ENCODE data around the gene MAP3K9.
A peak's percentile ranks its signal among the peaks of the same experiment; 100 is the strongest.
"Not testable (repeated sequence)": the region's sequence is repeated elsewhere in the genome, so short reads cannot be mapped to it uniquely, and the experiment has no call there.

The MAP3K9 gene

DNA sequence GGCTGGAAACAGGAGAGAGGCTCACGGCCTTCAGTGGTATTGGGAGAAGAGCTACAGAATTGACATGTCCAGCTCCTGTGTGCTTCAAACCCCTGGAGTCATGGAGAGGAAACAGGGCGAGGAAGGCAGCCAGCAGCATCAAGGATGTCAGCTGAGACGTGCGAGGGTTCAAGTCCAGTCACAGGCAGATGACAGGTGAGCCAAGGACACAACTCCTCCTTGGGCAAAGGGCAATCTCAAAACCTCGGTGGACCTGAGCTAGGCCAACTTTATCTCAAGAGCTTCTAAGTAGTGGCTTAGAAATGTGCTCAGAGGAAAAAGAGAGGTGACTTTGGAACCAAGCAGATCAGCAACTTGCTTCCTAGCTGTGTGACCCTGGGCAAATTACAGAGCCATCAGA lies 86.0 kb downstream of the MAP3K9 start:
- no peak for DNase-seq (ENCODE audit: low read depth)

DNA sequence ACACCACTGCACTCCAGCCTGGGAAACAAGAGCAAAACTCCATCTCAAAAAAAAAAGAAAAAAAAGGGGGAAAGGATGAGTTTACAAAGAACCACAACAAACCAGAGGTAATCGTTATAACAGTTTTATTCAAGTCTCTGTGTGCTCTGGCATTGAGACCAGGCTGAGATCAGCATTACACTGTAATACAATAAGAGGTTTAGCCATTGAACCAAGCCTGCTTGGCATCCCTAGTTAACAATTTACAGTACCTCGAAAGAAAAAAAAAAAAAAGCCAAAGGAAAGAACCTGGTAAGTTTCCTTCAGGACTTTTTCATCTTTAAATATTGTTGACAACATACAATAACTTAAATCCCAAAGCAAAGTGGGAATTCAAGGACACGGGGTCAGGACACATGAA lies 86.9 kb downstream of the MAP3K9 start:
- no peak for DNase-seq (ENCODE audit: low read depth)

DNA sequence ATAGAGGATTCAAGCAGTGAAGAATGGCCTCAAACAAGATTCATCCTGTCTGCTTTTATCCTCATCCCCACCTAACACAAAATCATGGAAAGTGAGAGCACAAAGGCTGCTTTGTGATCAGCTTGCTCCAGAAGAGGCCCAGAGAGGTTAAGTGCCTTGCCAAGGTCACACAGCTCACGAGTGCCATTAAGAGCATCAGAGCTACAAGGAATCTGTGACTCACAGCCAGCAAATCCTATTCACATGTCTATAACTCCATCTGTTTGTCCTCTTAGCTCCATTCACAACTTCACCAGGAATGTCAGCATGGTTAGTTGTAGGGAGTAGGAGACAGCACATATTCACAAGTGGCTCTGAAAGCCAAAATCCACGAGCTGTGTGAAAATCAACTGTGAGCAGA lies 87.8 kb downstream of the MAP3K9 start:
- no peak for DNase-seq (ENCODE audit: low read depth)

- DNase-seq (ENCODE audit: low read depth), result no peak
Measured at GRCh38 chr14:70718383-70719118, 90.8 kb downstream of the MAP3K9 start.

DNA sequence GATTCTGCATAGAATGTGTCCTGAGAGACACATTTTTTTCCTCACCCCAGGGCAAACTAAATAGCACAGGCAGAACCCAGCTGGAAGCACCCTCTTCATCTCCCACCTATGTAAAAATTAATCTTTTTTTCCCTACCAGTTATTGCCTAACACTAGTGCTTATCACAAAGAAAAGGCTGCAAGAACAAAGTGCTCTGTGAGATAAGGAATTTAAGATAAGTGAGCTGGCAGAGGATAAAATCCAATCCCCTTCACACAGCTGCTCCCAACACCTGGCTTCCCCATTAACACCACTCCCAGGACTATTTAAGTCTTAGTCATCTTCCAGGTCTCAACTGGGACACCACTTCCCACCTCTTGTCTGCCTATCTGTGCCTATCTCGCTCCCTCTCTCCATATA lies 92.4 kb downstream of the MAP3K9 start:
- no peak for DNase-seq (ENCODE audit: low read depth)

- no peak for DNase-seq (ENCODE audit: low read depth)
Measured at GRCh38 chr14:70716483-70716882, 92.8 kb downstream of the MAP3K9 start.

- DNase-seq (ENCODE audit: low read depth), result peak; percentile 5
Measured at GRCh38 chr14:70714055-70714550, 95.2 kb downstream of the MAP3K9 start.

GRCh38 chr14:70713511-70713916 lies 95.8 kb downstream of the MAP3K9 start:
- no peak for DNase-seq (ENCODE audit: low read depth)

DNA sequence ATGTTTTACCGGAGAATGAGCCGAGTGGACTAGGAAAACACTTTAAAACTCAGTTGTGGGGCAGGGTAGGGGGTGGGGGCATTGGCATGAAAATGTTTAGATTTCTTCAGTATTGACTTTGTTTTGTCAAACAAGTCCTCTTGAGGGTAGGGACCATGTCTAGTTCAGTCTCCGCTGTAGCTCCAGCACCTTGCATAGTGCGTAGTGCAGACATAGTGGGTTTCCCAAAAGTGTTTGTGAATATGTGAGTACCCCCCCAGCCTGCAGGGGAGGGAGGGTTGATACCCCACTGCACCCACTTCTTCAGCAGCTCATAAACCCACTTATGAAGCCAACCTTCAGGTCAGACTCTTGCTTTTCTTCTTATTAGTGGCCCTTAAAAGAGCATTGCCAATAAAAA lies 96.2 kb downstream of the MAP3K9 start:
- no peak for DNase-seq (ENCODE audit: low read depth)

GRCh38 chr14:70711451-70711850 lies 97.9 kb downstream of the MAP3K9 start:
- DNase-seq (ENCODE audit: low read depth), result no peak

- DNase-seq (ENCODE audit: low read depth), result no peak
Measured at GRCh38 chr14:70709726-70710382, 99.5 kb downstream of the MAP3K9 start.

DNA sequence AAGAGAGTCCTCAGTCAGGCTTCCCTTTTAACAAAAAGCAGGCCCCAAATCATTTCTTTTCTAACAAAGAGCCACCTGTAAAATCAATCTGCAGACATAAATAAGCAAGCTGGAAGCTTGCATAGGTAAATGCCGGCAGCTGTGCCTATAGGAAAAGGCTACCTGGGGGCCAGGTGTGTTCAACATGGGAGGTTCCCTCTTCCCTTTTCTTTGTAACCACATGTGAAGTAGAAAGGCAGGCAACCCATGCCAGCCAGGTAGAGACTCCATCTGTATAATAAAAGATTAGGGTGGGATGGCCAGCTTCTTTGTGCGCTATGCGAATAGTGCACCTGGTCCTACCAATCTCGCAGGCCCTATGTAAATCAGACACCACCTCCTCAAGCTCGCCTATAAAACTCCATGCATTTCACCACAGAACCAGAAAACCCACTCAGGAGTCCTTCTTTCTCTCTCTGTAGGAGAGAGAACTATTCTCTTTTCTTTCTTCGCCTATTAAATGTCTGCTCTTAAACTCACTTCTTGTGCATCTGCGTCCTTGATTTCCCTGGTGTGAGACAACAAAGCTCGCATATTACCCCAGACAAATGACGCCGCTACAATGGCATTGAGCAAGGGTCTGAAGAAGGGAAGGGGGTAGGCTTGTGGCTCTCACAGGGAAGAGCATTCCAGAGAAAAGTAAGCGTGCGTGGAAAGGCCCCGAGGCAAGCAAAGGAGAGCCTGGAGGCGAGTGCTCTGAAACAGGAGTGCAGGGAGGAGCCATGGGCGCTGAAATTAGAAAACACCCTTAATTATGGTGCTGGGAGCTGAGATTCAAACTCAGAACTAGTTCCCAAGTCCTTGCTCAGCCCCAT lies 100.4 kb downstream of the MAP3K9 start:
- DNase-seq (ENCODE audit: low read depth), result no peak

DNA sequence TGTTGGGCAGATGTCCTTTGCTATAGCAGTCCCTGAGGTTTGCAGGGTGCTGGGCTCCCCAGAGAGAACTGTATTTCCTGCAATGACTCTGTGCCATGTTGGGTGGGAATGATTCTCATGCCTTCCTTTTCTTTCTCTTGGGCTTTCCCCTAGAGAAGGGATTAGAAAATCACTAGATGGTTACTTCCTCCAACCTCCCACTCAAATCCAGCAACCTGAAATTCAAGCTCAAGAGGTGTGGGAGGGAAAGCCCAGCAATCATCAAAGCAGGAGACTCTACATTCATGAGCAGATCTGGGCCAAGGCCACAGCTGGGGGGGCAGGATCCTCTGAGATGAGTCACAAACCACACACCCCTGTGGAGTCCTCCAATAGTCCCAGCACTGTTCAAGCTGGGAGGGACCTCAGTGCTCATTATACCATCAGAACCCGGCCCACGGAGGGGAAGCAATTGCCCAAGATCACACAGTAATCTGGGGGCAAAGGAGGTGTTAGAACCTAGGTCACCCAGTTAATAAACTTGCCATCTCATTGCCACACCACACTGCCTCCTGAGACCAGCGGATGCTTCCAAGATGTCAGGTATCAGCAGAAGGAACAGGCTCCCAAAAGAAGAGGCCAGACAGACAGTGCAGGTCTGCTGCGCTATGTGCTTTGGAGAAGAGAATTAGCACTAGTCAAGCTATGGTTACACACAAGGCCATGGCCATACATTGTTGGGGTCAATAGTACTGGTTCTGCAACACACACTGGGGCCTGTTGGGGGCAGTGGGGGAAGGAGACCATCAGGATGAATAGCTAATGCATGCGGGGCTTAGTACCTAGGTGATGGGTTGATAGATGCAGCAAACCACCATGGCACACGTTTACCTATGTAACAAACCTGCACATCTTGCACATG lies 101.9 kb downstream of the MAP3K9 start:
- no peak for DNase-seq (ENCODE audit: low read depth)

- no peak for DNase-seq (ENCODE audit: low read depth)
Measured at GRCh38 chr14:70706177-70706576, 103.1 kb downstream of the MAP3K9 start.

GRCh38 chr14:70704960-70705359 lies 104.4 kb downstream of the MAP3K9 start:
- no peak for DNase-seq (ENCODE audit: low read depth)

DNA sequence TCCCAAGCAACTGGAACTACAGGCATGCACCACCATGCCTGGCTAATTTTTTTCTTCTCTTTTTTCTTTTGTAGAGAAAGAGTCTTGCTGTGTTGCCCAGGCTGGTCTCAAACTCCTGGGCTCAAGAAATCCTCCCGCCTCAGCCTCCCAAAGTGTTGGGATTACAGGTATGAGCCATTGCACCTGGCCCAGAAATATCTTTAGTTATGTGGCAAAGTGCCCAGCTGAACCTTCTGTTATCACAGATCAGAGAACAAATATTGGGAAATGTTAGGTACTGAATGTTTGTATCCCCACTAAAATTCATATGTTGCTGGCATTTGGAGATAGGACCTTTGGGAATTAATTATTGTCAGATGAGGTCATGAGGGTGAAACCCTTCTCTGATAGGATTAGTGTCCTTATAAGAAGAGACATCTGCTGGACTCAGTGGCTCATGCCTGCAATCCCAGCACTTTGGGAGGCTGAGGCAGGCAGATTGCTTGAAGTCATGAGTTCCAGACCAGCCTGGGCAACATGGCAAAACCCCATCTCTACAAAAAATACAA lies 105.6 kb downstream of the MAP3K9 start:
- DNase-seq (ENCODE audit: low read depth), result not testable (repeated sequence)

GRCh38 chr14:70702161-70702560 lies 107.2 kb downstream of the MAP3K9 start:
- no peak for DNase-seq (ENCODE audit: low read depth)

DNA sequence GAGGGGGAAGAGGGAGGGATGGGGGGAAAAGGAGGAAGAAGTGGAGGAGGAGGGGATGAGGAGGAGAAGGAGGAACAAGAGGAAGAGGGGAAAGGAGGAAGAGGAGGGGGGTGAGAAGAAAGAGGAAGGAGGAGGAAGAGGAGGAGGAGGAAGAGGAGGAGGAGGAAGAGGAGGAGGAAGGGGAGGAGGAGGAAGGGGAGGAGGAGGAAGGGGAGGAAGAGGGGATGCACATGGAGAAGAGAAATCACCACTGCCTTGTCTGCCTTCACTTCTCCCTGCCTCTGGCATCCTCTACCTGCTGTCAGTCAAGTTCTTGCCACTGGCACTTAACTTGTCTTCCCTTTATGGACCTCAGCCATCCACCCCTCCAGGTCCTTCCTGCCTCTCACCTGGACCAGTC lies 107.7 kb downstream of the MAP3K9 start:
- no peak for DNase-seq (ENCODE audit: low read depth)

DNA sequence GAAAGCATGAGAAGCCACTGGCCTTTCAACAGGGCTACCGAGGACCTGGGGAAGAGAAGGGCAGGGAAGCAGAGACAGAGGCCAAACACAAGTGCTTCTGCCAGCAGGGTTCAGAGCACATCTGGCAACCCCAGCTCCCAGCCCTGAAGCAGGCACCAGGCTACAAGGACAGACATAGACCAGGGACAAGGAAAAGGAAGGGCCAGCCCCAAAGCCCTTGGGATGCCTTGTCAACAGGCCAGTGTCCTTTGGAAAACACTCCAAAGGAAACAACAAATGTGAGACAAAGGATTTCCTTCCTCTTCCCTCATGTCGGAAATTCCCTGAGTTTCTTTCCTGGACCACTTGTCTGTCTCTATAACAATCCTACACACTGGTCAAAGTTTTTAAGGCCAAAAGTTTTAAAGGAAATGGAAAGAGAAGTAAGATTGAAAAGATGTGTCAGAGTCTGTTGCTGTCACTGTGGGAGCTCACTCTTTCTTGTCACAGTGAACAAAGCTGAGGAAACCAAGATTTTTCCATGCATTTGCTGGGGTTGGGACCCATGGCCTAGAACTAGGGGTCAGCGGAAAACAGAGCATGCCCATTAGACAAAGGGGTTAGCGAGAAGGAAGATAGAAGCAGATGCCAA lies 108.2 kb downstream of the MAP3K9 start:
- no peak for DNase-seq (ENCODE audit: low read depth)

DNA sequence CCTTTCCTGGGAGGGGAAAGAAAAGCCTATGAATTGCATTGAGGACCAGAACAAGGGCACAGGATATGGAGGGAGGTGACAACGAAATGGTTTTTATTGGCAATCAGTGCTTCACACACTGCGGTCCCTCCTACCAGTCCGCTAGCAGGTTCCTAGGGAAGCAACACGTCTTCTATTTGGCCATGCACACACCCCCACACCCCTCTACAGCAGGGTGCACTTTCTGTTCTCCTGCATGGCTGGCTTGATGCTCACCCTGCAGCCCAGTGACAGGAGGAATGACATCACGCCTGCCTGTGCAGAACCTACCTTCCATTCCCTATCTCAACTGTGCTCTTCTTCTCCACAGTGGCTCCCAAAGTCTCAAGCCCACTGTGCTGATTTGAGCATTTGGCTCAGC lies 109.7 kb downstream of the MAP3K9 start:
- no peak for DNase-seq (ENCODE audit: low read depth)

DNA sequence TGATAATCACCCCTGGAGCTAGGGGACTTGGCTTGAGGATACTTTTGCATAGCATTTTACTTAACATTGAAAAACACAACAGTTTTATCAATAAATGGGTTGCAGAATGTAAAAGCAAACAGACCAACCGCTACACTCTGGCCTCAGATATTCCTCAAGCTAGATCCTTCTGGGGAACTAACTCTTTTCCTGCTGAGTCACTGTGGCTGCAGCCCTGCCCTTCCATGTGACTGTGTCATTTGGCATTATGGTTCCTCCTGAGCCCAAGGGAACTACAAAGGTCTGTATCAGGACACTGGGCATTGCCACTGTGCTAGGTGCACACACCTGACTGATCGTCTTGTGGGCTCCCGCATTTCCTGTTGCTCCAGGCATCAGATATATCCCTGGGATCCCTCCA lies 111.0 kb downstream of the MAP3K9 start:
- no peak for DNase-seq (ENCODE audit: low read depth)
